Colon (tissue), 2 donors: Measurements from ENCODE around the gene PLCD1.
"Not testable (repeated sequence)": the region's sequence is repeated elsewhere in the genome, so short reads cannot be mapped to it uniquely, and the experiment has no call there.

Experiments
- FAIRE-seq: peaks from 2 replicates; lab custom pipeline; 2012; peaks lifted over from hg19 to GRCh38; lab: Jason Lieb, UNC
- donor health status: control.
- donor health status: control.

The PLCD1 gene

DNA sequence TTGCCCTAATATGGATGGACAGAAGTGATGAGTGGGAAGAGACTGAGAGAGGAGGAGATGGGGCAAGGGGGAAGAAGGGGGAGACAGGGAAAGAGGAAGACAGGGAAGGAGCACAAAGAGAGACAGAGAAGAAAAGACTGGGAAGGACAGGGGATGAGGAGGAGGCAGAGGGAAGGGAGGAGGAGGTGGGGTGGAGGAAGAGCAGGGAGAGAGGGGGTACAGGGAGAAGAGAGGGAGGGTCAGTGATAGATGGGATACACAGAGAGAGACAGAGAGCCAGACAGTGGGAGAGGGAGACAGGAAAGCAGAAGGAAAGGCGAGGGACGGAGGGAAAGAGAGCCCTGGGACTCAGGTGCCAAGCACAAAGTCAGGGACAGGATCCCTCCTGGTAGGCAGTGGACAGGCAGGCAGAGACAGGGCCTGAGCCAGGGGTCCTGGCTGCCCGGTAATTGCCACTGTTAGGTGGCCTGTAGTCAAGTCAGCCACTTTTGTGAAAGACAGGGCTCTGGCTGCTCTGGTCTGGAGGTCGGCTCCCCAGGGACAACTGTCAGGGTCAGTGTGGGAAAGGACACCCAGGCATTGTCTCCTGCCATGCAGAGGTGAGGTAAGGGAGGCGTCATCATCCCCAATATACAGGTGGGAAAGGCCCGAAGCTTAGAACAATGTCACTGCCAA, 29.1 kb downstream of the PLCD1 start:
- no peak for FAIRE-seq

DNA sequence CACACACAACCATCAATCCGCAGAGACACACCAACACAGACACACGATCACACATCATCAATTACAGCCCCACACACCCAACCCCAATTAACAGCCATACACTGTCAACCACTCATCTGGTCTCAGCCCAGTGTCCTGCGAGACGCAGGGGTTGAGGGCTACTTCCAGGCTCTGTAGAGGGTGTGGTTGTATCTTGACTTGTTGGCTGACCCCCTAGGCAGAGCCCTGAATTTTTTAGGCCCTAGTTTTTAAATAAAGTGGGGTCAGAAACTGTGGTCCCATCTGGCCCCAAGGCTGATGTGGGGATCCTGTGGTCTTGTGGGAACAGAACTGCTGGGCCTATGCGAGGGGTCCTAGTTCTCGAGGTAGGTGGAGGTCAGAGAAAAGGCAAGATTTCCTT, 29.6 kb downstream of the PLCD1 start:
- FAIRE-seq, result no peak

GRCh38 chr3:37997791-37998370, 31.6 kb downstream of the PLCD1 start:
- FAIRE-seq, result no peak

GRCh38 chr3:37997342-37997741, 32.1 kb downstream of the PLCD1 start:
- no peak for FAIRE-seq

- no peak for FAIRE-seq
Observed at GRCh38 chr3:37996785-37997301, 32.6 kb downstream of the PLCD1 start.

- no peak for FAIRE-seq
Observed at GRCh38 chr3:37995652-37996641, 33.5 kb downstream of the PLCD1 start.

GRCh38 chr3:37994639-37994972, 34.8 kb downstream of the PLCD1 start:
- no peak for FAIRE-seq

- FAIRE-seq, result no peak
Observed at GRCh38 chr3:37993820-37994638, 35.4 kb downstream of the PLCD1 start.

GRCh38 chr3:37993460-37993819, 36.0 kb downstream of the PLCD1 start:
- no peak for FAIRE-seq

GRCh38 chr3:37993067-37993455, 36.4 kb downstream of the PLCD1 start:
- no peak for FAIRE-seq

DNA sequence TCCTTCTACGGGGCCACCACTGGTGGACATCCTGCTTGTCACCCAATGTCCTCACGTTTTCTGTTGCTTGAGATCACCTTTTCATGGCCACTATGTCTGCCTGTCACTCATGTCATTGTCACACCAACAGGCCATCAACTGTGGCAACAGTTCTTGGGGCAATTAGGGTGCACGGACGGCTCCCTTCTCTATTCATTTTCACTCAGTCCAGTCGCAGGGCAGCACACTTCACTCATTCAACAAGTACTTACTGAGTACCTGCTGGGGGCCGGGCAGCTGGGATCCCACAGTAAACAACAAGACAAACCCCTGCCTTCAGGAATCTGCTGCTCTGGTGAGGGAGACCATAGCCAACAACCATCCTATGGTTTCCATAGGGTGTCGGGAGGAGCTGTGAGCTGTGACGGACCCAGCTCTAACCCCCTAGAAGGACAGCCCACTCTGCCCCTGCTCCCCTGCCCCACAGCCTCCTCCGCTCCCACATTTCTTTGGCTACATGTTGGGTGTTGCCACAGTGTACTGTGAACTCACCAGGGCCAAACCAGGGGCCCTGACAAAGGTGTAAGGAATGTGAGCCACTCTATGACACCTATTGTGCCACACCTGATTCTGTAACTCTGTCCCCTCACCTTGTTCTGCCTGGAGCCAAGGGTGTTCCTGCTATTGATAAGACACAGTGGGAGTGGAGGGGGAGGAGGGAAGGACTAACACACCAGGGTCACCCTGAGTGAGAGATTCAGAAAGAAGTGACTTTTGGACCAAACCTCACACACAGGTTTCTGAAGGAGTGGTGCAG, 37.0 kb downstream of the PLCD1 start:
- FAIRE-seq, result peak; percentile 62

DNA sequence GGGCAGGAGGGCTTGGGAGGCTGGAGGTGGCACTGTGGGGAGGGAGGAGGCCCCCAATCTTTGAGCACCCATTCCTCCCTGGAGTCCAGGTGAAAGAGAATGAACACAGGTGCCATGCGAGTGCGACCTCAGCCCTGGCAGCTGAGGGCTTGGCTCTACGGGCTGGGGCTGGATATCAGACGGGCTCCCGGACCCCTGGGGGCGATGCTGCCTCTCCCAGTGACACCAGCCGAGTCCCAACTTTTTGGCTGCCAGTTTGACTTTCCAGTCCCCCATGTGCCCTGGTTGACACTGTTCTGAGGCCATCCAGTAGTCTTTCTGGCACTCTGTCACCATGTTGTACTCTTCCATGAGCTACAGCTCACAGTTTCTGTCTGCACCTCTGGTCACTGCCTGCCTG, 37.6 kb downstream of the PLCD1 start:
- no peak for FAIRE-seq

- no peak for FAIRE-seq
Observed at GRCh38 chr3:37991109-37991508, 38.3 kb downstream of the PLCD1 start.

DNA sequence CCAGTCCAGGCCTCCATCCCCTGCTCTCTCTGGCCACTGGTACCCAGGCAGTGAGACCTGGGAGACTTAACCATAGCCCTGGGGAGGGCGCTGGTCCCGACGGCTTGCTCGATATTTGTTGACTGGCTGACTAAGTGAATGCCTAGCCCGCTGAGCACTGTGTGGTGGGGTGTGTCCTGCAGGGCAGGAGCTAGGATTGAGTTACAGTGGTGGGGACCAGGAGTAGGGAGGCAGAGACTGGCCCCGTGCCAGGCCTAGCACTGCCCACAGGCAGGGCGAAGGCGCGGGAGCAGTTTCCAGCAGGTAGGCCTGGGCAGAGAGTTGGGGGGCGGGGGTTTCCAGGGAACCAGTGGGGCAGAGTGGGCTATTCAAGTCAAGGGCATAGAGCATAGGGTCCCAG, 38.9 kb downstream of the PLCD1 start, which contains the start of gene VILL:
Gene VILL, plus strand, starts transcription at position 260 of the 400 bp plus-strand sequence. CDS start 2,887 bp downstream, outside the sequence.
- FAIRE-seq, result no peak

GRCh38 chr3:37989821-37990480, 39.5 kb downstream of the PLCD1 start:
- no peak for FAIRE-seq

GRCh38 chr3:37988931-37989525, 40.4 kb downstream of the PLCD1 start:
- FAIRE-seq, result no peak

GRCh38 chr3:37988376-37988775, 41.1 kb downstream of the PLCD1 start:
- not testable (repeated sequence) for FAIRE-seq

DNA sequence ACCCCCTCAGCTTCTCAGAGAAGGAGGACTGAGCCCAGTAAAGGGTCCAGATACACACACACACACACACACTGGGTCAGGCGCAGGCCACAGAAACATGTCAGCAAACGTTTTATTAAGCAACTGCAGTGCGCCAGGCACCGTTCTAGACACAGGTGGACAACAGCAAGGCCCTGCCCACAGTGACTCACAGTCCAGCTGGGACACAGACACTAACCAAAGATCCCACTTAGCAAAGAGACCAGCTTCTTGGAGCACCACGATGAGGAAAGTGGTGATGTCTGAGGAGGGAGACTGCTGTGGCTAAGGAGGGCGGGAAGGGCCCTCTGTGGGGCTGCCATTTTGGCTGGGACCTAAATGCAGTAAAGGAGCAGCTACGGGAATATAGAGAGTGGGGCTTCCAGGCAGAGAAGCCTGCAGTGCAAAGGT, 41.7 kb downstream of the PLCD1 start:
- no peak for FAIRE-seq

DNA sequence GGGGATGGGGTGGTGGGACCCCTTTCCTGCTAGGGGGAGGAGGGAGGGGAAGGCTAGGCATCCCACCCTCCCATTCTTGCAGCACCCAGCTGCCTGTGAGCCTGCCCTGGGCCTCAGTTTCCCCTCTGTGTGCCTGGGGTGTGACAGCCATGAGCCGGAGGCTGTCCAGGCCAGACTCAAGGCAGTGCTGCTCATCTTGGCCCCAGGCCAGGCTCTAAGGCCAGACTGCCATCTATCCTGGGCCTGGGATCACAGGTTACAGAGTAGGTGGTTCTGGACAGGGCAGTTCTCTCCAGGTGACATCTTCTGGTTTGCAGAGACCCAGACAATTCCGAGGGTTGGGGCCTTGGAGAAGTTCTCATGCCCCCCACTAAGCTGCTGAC, 42.1 kb downstream of the PLCD1 start:
- FAIRE-seq, result no peak
